ENCODE measurements around the gene CFAP54.

Gene CFAP54

DNA sequence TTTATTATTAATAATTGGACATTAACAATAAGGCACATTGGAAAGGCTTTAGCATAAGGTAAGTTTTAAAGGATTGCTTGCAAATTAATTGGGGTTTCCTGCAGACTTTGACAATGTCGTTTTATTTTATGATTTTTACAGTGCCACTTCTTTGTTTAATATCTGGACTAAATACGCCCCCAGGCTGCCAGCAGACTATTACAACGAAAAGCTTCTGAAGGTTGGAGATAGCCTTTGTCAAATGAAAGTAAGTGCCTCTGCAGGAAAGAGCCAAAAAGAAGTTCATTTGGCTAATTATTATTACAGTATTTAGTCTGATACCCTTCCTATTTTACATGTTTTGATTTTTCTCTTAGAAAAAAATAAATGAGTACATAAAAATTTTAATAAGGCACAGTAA lies 11.3 kb downstream of the CFAP54 start:
- TF ChIP-seq SIN3A (IDR thresholded peaks at IDR 0.05; ENCODE audit: borderline replicate concordance, insufficient read depth, low read length) (no peak), FOXP2 (optimal IDR thresholded peaks at IDR 0.05; ENCODE audit: borderline replicate concordance, extremely low read depth, extremely low read length, insufficient read depth) (no peak), POLR2AphosphoS5 (IDR thresholded peaks at IDR 0.05; ENCODE audit: low read depth, low read length) (no peak), TAF1 (IDR thresholded peaks at IDR 0.05; ENCODE audit: borderline replicate concordance, insufficient read depth, low read length) (no peak)
- TF ChIP-seq, protein P1, sequence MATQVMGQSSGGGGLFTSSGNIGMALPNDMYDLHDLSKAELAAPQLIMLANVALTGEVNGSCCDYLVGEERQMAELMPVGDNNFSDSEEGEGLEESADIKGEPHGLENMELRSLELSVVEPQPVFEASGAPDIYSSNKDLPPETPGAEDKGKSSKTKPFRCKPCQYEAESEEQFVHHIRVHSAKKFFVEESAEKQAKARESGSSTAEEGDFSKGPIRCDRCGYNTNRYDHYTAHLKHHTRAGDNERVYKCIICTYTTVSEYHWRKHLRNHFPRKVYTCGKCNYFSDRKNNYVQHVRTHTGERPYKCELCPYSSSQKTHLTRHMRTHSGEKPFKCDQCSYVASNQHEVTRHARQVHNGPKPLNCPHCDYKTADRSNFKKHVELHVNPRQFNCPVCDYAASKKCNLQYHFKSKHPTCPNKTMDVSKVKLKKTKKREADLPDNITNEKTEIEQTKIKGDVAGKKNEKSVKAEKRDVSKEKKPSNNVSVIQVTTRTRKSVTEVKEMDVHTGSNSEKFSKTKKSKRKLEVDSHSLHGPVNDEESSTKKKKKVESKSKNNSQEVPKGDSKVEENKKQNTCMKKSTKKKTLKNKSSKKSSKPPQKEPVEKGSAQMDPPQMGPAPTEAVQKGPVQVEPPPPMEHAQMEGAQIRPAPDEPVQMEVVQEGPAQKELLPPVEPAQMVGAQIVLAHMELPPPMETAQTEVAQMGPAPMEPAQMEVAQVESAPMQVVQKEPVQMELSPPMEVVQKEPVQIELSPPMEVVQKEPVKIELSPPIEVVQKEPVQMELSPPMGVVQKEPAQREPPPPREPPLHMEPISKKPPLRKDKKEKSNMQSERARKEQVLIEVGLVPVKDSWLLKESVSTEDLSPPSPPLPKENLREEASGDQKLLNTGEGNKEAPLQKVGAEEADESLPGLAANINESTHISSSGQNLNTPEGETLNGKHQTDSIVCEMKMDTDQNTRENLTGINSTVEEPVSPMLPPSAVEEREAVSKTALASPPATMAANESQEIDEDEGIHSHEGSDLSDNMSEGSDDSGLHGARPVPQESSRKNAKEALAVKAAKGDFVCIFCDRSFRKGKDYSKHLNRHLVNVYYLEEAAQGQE (IDR thresholded peaks at IDR 0.05; ENCODE audit: insufficient read depth in 1 of 2, low read depth in 2 of 2, low read length in 2 of 2), result no peak

GRCh38 chr12:96501133-96501761 lies 11.9 kb downstream of the CFAP54 start:
- TF ChIP-seq TAF1 (IDR thresholded peaks at IDR 0.05; ENCODE audit: borderline replicate concordance, insufficient read depth, low read length), result no peak
- TF ChIP-seq FOXP2 (optimal IDR thresholded peaks at IDR 0.05; ENCODE audit: borderline replicate concordance, extremely low read depth, extremely low read length, insufficient read depth), result no peak
- TF ChIP-seq, protein P1 (IDR thresholded peaks at IDR 0.05; ENCODE audit: insufficient read depth in 1 of 2, low read depth in 2 of 2, low read length in 2 of 2), result no peak
- no peak for TF ChIP-seq POLR2AphosphoS5 (IDR thresholded peaks at IDR 0.05; ENCODE audit: low read depth, low read length)
- TF ChIP-seq SIN3A (IDR thresholded peaks at IDR 0.05; ENCODE audit: borderline replicate concordance, insufficient read depth, low read length), result no peak

DNA sequence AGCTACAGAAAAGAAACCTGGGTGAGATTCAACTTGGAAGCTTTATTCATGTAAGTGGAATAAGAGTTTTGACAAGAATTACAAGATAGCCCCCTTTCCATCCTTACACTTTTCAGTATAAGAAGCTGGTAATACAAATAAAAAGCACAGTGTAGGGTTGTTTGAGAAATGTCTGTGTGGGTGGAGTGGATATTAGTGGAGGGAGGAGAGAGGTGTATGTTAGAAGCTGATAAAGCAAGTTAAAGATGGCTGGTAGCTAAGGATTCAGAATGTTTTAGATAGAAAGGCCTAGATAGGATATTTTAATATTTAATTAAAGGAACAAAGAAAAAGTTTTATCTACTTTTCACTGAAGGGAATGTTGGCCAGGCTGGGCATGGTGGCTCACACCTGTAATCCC lies 12.5 kb downstream of the CFAP54 start:
- TF ChIP-seq SIN3A (IDR thresholded peaks at IDR 0.05; ENCODE audit: borderline replicate concordance, insufficient read depth, low read length) (no peak), POLR2AphosphoS5 (IDR thresholded peaks at IDR 0.05; ENCODE audit: low read depth, low read length) (no peak), FOXP2 (optimal IDR thresholded peaks at IDR 0.05; ENCODE audit: borderline replicate concordance, extremely low read depth, extremely low read length, insufficient read depth) (no peak), TAF1 (IDR thresholded peaks at IDR 0.05; ENCODE audit: borderline replicate concordance, insufficient read depth, low read length) (no peak)
- TF ChIP-seq, protein P1 (IDR thresholded peaks at IDR 0.05; ENCODE audit: insufficient read depth in 1 of 2, low read depth in 2 of 2, low read length in 2 of 2), result no peak

- TF ChIP-seq POLR2AphosphoS5 (IDR thresholded peaks at IDR 0.05; ENCODE audit: low read depth, low read length), result no peak
Measured at GRCh38 chr12:96502477-96502876, 13.1 kb downstream of the CFAP54 start.

- no peak for TF ChIP-seq SIN3A (IDR thresholded peaks at IDR 0.05; ENCODE audit: borderline replicate concordance, insufficient read depth, low read length)
Measured at GRCh38 chr12:96502949-96503532, 13.7 kb downstream of the CFAP54 start.

GRCh38 chr12:96503976-96504375 lies 14.6 kb downstream of the CFAP54 start:
- TF ChIP-seq TAF1 (IDR thresholded peaks at IDR 0.05; ENCODE audit: borderline replicate concordance, insufficient read depth, low read length), result no peak
- no peak for TF ChIP-seq POLR2AphosphoS5 (IDR thresholded peaks at IDR 0.05; ENCODE audit: low read depth, low read length)
- TF ChIP-seq, protein P1 (IDR thresholded peaks at IDR 0.05; ENCODE audit: insufficient read depth in 1 of 2, low read depth in 2 of 2, low read length in 2 of 2), result no peak
- no peak for TF ChIP-seq FOXP2 (optimal IDR thresholded peaks at IDR 0.05; ENCODE audit: borderline replicate concordance, extremely low read depth, extremely low read length, insufficient read depth)
- no peak for TF ChIP-seq SIN3A (IDR thresholded peaks at IDR 0.05; ENCODE audit: borderline replicate concordance, insufficient read depth, low read length)
